OCI-LY3 (cell line): ENCODE results near the gene OR2T1.
"Not testable (repeated sequence)": the region's sequence is repeated elsewhere in the genome, so short reads cannot be mapped to it uniquely, and the experiment has no call there.

Source experiments
- H2AFZ ChIP-seq: fragments of 200-600, 300-600 bp; shearing (Covaris generic); 2 replicates; pipeline ENCODE4 v1.6.0; 2014; ENCODE audit warnings: antibody characterized with exemption, low read depth, low read length
- H3K27ac ChIP-seq: fragments of 200-600, 300-600 bp; sonication (generic); 2 replicates; pipeline ENCODE4 v1.5.1; 2014; ENCODE audit warnings: mild to moderate bottlenecking, low read length, moderate library complexity, mixed read lengths
- H3K27me3 ChIP-seq: fragments of 200-600, 300-600 bp; sonication (generic); 2 replicates; pipeline ENCODE4 v1.6.1; 2014; ENCODE audit warnings: low read depth, low read length, mixed read lengths
- H3K36me3 ChIP-seq: fragments of 200-600, 300-600 bp; sonication (generic); replicated peaks from 2 replicates; pipeline ENCODE3; 2014; ENCODE audit warnings: low read depth, low read length, mixed read lengths
- H3K4me1 ChIP-seq: fragments of 300-600, 200-600 bp; sonication (generic); 2 replicates; pipeline ENCODE4 v1.6.1; 2014; ENCODE audit warnings: low read length, mixed read lengths
- H3K4me2 ChIP-seq: fragments of 200-600, 300-600 bp; sonication (generic); 2 replicates; pipeline ENCODE4 v1.6.1; 2014; ENCODE audit warnings: low read length, mixed read lengths
- H3K4me3 ChIP-seq: fragments of 300-600, 200-600 bp; sonication (generic); 2 replicates; pipeline ENCODE4 v1.5.1; 2014; ENCODE audit warnings: antibody characterized with exemption, mild to moderate bottlenecking, low read length, moderate library complexity
- H3K79me2 ChIP-seq: fragments of 300-600, 200-600 bp; shearing (Covaris generic); 2 replicates; pipeline ENCODE4 v1.6.1; 2014; ENCODE audit warnings: mild to moderate bottlenecking, low read length, mixed read lengths
- H3K9ac ChIP-seq: fragments of 300-600, 200-600 bp; shearing (Covaris generic); 2 replicates; pipeline ENCODE4 v1.6.0; 2014; ENCODE audit warnings: mild to moderate bottlenecking, low read length, moderate library complexity
- H3K9me3 ChIP-seq: fragments of 200-600, 300-600 bp; shearing (Covaris generic); 2 replicates; pipeline ENCODE4 v1.6.1; 2014; ENCODE audit warnings: low read length, mixed read lengths; ENCODE audit not compliant: insufficient read depth
- H4K20me1 ChIP-seq: fragments of 200-600, 300-600 bp; sonication (generic); 2 replicates; pipeline ENCODE4 v1.6.1; 2016; ENCODE audit warnings: low read length, mixed read lengths; ENCODE audit not compliant: insufficient read depth

The OR2T1 gene

DNA sequence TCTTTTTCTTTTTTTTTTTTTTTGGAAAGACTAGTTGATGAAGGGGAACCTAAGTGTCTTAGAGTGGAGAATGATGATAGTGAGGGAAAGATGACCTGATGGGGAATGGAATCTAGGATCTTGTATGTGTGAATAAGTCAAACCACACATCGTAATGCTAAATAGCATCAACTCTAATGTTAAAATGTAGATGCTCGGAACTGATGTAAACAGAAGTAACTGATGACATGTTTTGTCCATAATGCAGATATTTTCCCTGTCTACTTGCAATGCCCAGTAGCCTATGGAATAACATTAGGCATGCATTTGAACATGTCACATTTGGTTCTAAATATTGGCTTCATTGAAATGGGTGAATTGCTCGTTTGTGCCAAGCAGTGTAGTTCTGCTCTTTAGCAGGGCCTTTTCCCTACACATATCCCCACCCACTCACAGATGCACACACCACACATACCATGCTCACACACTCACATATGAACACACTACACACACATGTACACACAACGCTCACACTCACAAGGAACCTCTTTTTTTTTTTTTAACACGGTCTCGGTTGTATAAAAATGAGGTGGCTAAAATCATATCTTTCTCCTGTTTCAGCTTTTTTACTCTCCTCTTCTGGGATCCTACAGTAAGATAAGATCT lies 47.1 kb downstream of the OR2T1 start:
- not testable (repeated sequence) for H3K79me2 ChIP-seq, H3K36me3 ChIP-seq, H4K20me1 ChIP-seq, H3K9ac ChIP-seq, H3K27ac ChIP-seq, H3K9me3 ChIP-seq, H3K27me3 ChIP-seq, H2AFZ ChIP-seq, H3K4me3 ChIP-seq
- H3K4me1 ChIP-seq: peaks cover 11% of the 10 kb centered on the region
- peak overlapping the region; percentile 26; the same call in 1 of the 2 replicates for H3K4me2 ChIP-seq

- peak overlapping the region; percentile 26; the same call in 1 of the 2 replicates for H3K4me2 ChIP-seq
These were observed 47.8 kb downstream of the OR2T1 start for GRCh38 chr1:248450466-248451145.

DNA sequence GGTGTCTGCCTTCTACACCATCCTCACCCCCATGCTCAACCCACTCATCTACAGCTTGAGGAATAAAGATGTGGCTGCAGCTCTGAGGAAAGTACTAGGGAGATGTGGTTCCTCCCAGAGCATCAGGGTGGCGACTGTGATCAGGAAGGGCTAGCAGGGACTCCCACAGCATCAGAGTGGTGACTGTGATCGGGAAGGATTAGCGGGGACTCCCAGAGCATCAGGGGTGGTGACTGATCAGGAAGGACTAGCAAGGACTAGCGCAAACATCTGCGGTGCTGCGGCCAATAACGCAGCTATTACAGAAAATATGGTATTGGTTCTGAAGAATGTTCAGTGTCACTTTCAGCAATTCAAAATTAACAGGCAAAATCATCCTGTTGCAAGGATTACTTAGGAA lies 50.8 kb downstream of the OR2T1 start:
- H3K27ac ChIP-seq, H3K79me2 ChIP-seq, H3K9ac ChIP-seq, H3K36me3 ChIP-seq, H3K4me3 ChIP-seq, H3K9me3 ChIP-seq, H3K27me3 ChIP-seq, H3K4me2 ChIP-seq, H4K20me1 ChIP-seq, H2AFZ ChIP-seq: not testable (repeated sequence)
- H3K4me1 ChIP-seq: peaks cover 10% of the 10 kb centered on the region

More at GRCh38 chr1:248450466-248451145, 47.8 kb downstream of the OR2T1 start:
- not testable (repeated sequence) for H3K9ac ChIP-seq, H2AFZ ChIP-seq, H3K9me3 ChIP-seq, H3K79me2 ChIP-seq, H3K4me3 ChIP-seq, H3K27me3 ChIP-seq, H3K27ac ChIP-seq, H4K20me1 ChIP-seq, H3K36me3 ChIP-seq
- peaks cover 10% of the 10 kb centered on the region for H3K4me1 ChIP-seq

- H3K79me2 ChIP-seq, H3K9me3 ChIP-seq, H3K27ac ChIP-seq, H3K27me3 ChIP-seq, H3K9ac ChIP-seq, H4K20me1 ChIP-seq, H3K4me3 ChIP-seq, H3K4me1 ChIP-seq, H3K36me3 ChIP-seq, H3K4me2 ChIP-seq, H2AFZ ChIP-seq: not testable (repeated sequence)
These were observed 52.2 kb downstream of the OR2T1 start for GRCh38 chr1:248455045-248455444.

GRCh38 chr1:248456635-248457034 lies 53.8 kb downstream of the OR2T1 start:
- H2AFZ ChIP-seq, H3K79me2 ChIP-seq, H3K27me3 ChIP-seq, H3K4me3 ChIP-seq, H3K4me1 ChIP-seq, H3K9me3 ChIP-seq, H4K20me1 ChIP-seq, H3K4me2 ChIP-seq, H3K9ac ChIP-seq, H3K36me3 ChIP-seq, H3K27ac ChIP-seq: not testable (repeated sequence)
